HG03354 (cell line): ENCODE measurements around the gene TECPR1.

Source experiments
- ATAC-seq: cut with Tn5 transposase; IDR thresholded peaks from one replicate; pipeline ENCODE4 v1.9.1; 2021; ENCODE audit warnings: mild to moderate bottlenecking; ENCODE audit not compliant: unreplicated experiment, poor library complexity, severe bottlenecking

TECPR1 gene, protein sequence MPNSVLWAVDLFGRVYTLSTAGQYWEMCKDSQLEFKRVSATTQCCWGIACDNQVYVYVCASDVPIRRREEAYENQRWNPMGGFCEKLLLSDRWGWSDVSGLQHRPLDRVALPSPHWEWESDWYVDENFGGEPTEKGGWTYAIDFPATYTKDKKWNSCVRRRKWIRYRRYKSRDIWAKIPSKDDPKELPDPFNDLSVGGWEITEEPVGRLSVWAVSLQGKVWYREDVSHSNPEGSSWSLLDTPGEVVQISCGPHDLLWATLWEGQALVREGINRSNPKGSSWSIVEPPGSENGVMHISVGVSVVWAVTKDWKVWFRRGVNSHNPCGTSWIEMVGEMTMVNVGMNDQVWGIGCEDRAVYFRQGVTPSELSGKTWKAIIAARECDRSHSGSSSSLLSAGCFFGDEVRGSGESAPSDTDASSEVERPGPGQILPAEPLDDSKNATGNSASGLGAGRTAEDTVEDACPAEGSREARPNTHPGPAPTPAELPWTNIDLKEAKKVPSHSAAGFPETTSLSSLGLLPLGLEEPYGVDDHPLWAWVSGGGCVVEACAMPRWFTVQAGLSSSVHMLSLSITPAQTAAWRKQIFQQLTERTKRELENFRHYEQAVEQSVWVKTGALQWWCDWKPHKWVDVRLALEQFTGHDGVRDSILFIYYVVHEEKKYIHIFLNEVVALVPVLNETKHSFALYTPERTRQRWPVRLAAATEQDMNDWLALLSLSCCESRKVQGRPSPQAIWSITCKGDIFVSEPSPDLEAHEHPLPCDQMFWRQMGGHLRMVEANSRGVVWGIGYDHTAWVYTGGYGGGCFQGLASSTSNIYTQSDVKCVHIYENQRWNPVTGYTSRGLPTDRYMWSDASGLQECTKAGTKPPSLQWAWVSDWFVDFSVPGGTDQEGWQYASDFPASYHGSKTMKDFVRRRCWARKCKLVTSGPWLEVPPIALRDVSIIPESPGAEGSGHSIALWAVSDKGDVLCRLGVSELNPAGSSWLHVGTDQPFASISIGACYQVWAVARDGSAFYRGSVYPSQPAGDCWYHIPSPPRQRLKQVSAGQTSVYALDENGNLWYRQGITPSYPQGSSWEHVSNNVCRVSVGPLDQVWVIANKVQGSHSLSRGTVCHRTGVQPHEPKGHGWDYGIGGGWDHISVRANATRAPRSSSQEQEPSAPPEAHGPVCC

DNA sequence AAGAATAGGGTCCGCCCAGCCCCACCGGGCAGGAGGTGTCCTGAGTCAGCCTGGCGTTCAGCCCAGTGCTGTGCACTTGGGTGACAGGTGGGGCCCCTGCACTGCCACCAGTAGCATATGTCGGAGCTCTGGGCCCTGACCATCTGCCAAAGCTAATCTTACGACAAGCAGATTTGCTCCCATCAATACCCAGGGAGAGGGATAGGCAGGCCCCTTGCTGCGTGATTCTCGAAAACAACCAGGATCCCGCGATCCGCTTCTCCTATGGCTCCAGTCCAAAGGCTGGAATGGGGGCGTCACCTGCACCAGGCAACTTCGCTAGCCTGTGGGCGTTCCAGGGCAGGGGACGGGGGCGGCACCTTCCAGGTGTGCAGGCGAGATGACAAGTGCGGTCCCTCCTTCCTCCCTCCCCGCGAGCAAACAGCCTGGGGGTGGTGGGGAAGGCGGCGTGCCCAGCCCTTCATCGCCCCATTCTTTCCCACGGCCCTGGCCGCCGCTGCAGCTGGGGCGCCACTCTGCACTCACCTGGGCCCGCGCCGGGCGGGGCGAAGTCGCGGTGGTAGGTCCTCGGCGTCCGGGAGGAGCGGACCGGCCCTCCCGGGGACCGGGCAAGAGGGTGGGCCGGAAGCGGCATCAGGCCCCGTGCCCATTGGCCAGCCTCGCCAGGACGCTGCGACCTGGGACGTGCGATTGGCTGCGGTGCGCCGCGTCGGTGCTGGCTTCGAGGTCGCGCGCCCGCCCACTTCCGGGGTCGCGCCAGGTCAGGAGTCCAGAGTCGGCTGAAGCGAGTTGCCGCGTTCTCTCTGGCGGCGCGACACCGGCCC is at the start of gene TECPR1:
Gene TECPR1 (minus strand): TSS at position 632 of the 824 bp plus-strand sequence. CDS start 6,086 bp downstream, outside the sequence.
- peak; percentile 98 for ATAC-seq

DNA sequence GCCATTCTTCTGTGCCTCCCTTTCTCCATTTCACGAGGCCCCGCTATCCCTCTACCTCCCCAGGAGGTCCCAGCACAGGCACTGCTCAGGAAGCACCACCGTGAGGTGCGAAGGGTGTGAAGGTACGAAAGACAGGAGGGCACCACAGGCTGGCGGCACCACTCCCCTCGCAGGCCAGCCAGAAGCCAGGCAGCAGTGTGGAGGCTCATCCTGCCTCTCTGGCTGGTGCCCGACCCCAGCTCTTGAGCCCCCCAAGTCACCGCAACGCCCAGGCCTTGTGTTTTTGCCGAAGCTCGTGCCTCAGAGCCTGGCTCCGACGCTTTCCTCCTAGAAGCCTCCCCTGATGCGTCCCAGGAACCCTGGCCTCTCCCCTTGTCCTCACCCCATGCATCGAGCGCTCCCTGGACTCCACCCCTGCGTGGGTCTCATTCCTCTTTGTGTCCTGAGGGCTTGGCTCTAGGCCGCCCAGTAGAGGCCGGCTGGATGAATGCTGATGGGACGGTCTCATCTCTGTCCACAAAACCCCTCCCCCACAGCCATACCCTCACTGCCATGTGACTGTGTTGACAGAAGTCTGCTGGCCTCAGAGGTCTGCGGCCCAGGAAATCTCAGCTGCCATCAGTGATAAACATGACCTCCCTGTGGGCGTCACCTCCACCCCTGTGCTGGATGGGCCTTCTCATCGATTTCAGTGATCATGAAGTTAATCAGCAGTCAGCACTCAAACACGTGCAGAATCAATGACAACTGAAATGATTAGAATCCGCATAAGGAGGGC is 48.8 kb upstream of the TECPR1 start:
- no peak for ATAC-seq

- ATAC-seq: no peak
These were observed 45.7 kb upstream of the TECPR1 start for GRCh38 chr7:98297626-98298286.

DNA sequence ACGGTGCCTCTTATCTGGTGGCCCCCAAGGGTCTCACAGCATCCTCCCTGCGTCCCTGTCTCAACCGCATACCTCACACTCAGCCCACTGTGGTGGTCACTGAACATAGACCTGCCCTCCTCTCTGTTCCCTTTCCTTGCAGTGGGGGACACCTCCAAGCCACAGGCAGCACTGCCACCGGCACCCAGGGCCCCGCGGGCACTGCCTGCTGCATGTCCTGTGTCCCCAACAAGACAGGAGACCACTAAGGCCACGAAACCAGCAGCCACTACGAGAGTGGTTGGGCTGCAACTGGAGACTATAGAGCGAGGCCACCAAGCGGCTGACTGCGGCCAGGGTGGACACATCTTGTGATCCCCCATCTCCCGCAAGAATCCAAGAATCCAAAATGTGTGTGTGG is 44.8 kb upstream of the TECPR1 start:
- ATAC-seq: no peak

DNA sequence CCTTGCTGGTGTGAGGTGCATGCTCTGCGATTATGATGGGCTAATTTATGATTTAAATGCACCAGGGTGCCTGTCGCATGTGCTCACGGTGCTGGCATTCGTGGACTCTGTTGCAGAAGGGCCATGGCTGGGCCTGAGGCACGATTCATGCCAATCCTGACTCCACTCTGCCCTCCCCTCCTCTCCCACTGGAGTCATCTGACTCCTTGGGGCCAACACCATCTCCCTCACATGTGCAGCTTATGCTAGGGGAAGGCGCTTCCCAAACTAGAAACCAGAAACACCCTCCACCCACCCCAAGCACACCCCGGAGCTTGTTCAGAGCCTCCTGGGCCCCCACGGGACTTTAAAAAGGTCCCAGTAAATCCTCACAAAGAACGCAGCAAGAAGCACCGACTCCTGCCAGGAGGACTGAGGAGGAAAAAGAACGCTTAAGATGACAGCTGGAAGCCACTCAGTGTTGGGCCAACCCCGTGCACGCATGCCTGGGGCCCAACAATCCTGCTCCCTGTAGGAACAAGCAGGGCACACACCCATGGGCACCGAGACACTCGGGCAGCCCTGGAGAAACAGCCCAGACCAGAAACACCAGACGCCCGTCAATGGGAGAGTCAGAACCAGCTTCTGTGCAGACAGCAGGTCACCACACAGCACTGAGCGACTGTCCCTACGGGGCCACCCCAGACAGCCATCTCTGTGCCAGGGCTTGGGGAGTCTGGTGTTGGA is 43.6 kb upstream of the TECPR1 start:
- no peak for ATAC-seq

- ATAC-seq: peak; percentile 72
These were observed 42.9 kb upstream of the TECPR1 start for GRCh38 chr7:98294798-98295382.

DNA sequence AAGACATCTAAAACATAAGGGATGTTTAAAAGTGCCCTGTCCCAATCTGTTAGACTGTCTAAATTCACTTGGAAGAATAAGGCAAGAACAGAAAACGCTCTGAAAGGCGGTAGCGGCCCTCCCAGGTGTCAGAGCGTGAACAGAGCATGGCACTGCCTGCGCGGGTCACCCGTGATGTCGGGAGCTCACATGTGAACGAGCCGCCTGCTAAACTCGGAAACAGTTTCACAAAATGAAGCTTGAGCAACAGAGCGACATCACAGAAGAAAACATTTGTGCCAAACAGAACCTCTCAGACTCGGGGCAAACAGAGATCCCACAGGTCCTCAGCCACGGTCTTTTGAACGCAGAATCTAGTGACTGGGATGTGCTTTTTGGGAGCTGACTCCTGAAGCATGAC is 42.3 kb upstream of the TECPR1 start:
- ATAC-seq: no peak

DNA sequence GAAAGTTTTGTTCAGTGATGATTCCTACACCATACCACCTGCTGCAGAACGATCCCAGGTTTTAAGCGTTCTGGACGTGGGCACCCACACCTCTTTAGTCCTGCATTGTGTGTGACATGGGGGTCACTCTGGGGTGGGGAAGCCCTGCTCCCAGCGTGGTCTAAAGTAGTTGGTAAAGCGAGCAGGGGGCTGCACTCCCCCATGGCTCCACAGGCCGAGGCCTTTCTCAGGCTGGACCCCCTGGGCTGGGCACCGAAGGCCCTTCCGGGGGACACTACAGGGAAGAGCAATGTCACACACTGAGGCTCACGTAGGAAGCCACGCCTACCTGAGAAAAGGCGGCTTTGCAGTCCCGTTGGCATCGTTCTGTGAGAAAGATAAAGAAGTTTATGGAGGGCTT is 41.7 kb upstream of the TECPR1 start:
- no peak for ATAC-seq

- ATAC-seq: no peak
These were observed 41.2 kb upstream of the TECPR1 start for GRCh38 chr7:98293265-98293664.

GRCh38 chr7:98291717-98292116 is 39.7 kb upstream of the TECPR1 start:
- ATAC-seq: no peak

DNA sequence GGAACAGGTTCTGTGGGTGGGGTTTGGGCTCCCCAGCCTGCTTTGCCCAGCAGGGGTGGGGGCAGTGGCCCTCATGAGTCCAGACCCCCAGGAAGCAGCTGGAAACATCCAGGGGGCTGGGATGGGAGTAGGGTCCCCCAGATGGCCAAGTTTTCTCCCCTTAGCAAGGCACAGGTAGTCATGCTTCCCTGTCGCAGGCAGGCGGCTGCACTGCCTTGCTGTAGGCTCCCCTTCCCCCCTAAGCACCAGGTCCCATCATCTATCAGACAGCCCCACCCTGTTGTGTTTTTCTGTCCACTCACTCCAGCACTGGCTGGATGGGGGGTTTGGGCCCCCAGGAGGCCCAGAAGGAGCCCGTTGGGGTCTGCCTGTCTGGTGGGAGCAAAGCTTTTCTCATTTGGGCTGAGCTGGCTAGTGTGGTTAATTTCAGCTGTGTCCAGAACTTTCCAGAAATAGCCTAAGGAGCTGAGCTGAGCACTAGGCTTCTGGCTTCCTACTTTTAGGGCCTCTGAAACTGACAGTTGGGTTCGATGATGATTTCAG is 37.4 kb upstream of the TECPR1 start:
- ATAC-seq: no peak

- no peak for ATAC-seq
These were observed 36.2 kb upstream of the TECPR1 start for GRCh38 chr7:98288064-98288823.

GRCh38 chr7:98287486-98287959 is 35.5 kb upstream of the TECPR1 start:
- no peak for ATAC-seq

DNA sequence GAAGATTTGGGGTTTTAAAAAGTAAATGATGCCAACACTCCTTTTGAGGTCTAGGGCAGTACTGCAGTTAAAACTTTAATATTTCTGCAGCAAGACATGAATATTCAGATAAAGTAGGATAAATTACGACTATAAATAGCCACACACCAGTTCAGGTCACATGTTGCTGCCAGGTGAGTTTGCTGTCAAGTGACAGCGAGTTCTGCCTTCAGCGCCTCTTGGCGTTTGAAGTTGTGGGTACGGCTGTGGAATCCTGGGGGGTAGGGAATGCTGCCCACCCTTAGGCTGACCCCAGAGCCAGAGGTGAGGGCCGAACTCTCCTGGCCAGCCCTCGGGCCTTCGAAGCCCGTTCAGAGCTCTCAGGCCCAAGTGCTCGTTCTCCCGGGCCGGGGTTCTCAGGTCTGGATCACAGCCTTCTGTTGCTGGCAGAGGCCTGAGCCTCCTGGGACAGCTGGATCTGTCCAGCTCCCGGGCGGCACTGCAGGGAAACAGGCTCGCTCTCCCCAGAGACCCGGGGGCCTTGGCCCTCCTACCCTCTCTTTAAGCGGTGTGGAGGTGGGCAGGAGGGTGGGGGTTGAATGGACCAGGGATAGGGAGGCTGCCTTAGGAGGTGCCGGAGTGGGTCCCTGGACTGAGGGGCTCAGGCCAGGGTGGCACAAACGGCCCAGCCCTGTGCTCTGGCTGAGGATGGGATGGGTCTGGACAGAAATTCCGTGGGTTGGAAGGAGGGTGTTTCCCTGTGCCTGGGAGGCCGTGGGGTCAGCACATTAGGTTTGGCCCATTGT is 34.9 kb upstream of the TECPR1 start:
- no peak for ATAC-seq

DNA sequence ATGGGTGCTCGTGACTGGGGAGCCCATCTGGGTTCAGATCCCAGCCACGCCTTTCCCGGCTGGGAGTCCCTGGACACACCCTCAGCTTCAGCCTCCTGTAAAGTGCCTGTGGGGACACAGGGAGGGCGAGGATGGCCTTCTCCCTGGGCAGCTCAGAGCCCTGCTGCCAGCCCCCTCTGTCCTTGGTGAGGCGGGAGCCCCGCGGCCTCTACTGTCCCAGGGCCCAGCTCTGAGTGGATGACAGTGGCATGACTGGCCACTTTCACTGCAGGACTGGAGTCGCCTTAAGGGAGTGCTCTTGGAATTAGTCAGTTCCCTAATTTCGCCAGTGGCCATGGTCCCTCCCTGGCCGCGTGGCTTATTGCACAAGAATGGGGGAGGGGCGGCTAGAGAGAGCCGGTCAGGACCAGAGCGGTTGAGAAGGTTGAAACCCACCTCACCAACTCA is 34.1 kb upstream of the TECPR1 start:
- ATAC-seq: no peak
